ENCODE data around the gene TMEM121.

GRCh38 chr14:105525326-105525725, 1.1 kb upstream of the TMEM121 start:
- TF ChIP-seq CTCF (IDR thresholded peaks at IDR 0.05; ENCODE audit: insufficient read depth, low read depth, low read length) (no peak), EZH2 (IDR thresholded peaks at IDR 0.05; ENCODE audit: insufficient read depth, low read length) (no peak)
